CD4-positive, alpha-beta T cell treated with Interleukin-1 beta for 1 hour (primary cell): ENCODE data around the gene HSP90AB1.

ENCODE experiments used
- DNase-seq, 2 donors: peaks; one replicate each; pipeline ENCODE4 v3.0.0-alpha.2; 2020 to 2022

HSP90AB1 gene

GRCh38 chr6:44246663-44247337 lies at the start of gene HSP90AB1:
HSP90AB1 (plus strand) TSS chr6:44247101; CDS start chr6:44248630, 1,529 bp downstream.
- DNase-seq, result peak; percentile 98

DNA sequence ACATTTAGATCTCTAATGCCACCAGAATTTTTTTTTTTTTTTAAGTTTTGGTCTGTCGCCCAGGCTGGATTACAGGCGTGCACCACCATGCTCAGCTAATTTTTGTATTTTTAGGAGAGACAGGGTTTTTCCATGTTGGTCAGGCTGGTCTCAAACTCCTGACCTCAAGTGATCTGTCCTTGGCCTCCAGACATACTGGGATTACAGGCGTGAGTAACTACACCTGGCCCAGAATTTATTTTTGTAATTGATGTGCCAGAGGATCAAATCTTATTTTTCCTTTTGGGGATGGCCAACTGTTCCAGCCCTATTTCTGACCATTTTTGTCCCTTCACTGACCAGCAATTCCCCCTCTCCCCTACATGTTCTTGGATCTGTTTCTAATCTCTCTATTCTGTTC lies 48.2 kb upstream of the HSP90AB1 start:
- DNase-seq, result no peak

DNA sequence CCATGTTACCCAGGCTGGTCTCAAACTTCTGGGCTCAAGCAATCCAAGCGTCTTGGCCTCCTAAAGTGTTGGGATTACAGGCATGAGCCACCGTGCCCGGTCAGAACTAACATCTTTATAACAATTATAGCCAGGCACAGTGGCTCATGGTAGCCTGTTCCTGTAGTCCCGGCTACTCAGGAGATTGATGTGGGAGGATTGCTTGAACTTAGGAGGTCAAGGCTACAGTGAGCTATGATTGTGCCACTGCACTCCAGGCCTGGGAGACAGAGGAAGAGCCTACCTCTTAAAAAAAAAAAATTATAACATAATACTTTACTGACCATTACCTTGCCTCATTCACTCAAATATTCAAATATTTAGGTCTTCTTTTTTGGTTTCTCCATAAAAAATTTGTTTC lies 47.0 kb upstream of the HSP90AB1 start:
- DNase-seq, result no peak

GRCh38 chr6:44201200-44201599 lies 45.7 kb upstream of the HSP90AB1 start:
- no peak for DNase-seq

DNA sequence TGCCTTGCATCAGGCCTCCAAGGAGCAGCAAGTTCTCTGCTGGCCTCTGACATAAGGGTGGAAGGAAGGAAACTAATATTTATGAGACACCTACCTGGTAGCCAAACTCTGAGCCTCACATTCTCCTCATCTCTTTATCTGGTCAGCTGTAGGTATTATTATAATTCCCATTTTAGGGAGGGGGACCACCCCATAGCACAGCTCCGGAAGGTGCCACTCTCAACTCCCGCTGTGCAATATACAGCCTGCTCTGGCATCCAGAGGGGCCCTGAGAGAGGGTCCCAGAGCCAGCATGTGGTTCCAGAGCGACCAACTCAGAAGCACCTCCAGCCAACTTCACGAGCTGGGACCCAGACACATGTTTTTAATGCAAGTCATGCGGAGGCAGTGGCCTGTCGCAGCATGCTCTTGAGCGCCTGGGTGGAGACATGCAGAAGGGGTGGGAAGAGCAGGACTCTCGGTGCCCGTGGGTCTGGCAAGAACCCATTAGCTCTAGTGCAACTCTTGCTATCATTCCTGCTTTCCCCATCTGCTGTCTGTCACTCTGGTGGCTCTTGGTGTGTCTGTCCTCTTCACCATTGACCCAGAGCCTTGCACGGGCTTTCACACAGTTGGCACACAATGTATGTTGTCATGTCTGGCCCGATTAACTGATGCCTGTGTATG lies 45.1 kb upstream of the HSP90AB1 start:
- no peak for DNase-seq

DNA sequence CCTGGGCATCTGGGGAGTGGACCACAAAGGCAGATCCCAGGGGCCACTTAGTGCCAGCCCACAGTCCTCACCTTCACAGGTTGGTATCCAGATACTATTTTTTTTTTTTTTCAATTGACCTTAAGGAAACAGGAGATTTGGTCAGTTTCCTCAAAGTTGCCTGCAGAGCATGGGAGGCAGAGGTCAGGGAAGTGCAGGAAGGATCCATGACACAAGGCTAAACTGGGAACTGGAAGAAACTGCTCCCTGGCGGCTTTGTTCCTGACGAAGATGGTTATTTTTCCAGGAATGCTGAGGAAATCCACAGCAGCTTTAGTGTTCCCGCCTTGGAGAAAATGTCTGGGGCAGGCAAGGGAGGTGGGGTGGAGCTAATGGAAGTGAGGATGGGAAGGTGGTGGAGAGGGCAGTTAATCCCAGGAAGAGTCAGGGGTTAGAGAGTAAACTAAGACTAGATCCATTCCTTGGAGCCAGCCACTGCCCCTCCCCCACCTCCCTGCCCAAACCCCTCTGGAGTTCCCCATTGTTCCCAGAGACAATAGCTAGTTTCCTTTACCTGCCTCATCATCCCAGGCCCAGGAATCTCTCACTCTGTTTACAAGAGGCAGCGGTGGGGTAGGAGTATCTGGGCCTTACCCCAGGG lies 44.4 kb upstream of the HSP90AB1 start:
- DNase-seq, result no peak

GRCh38 chr6:44202972-44203750 lies 43.7 kb upstream of the HSP90AB1 start:
- no peak for DNase-seq

GRCh38 chr6:44203955-44204354 lies 42.9 kb upstream of the HSP90AB1 start:
- no peak for DNase-seq

DNA sequence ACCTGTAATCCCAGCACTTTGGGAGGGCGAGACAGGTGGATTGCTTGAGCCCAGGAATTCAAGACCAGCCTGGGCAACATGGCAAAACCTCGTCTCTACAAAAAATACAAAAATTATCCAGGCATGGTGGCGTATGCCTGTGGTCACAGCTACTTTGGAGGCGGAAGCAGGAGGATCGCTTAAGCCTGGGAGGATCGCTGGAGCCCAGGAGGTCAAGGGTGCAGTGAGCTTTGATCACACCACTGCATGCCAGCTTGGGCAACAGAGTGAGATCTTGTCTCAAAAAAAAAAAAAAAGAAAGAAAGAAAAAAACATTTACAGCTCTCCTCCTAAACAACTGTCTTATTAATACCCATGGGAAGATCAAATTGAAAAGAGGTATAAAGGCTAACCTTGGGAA lies 38.9 kb upstream of the HSP90AB1 start:
- no peak for DNase-seq

GRCh38 chr6:44211284-44211683 lies 35.6 kb upstream of the HSP90AB1 start:
- DNase-seq, result no peak

- no peak for DNase-seq
Measured at GRCh38 chr6:44214307-44214706, 32.6 kb upstream of the HSP90AB1 start.

GRCh38 chr6:44216677-44217331 lies 30.1 kb upstream of the HSP90AB1 start, which contains the start of gene MYMX:
MYMX (plus strand) TSS chr6:44216926; CDS start chr6:44217472, 546 bp downstream.
- DNase-seq, result no peak

DNA sequence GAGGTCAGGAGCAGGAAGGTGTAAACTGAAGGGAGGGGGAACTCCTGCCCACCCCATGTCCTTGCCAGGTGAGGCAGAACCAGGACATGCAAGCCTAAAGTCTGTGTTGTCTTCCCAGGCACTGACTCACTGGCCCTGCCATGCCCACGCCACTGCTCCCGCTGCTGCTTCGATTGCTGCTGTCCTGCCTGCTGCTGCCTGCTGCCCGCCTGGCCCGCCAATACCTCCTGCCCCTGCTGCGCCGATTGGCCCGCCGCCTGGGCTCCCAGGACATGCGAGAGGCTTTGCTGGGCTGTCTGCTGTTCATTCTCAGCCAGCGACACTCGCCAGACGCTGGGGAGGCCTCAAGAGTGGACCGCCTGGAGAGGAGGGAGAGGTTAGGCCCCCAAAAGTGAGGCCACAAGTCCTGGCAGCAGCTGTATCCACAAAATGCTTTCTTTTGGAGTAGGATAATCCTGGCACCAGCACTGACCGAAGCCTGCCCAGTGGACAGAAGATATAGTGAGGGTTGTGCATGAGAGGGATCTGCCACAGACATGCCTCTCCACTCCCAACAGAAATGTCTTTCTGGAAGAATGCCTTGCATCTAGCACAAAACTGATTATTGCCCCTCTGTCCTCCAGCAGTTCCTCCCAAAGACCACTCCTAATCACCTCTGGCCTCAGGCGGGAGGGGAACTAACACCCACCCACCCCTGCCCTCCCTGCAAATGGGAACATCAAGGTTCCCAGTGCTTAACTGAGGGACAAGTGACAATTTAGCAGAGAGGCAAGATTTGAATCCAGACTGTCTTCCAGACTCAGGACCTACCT lies 29.4 kb upstream of the HSP90AB1 start:
- DNase-seq, result no peak

DNA sequence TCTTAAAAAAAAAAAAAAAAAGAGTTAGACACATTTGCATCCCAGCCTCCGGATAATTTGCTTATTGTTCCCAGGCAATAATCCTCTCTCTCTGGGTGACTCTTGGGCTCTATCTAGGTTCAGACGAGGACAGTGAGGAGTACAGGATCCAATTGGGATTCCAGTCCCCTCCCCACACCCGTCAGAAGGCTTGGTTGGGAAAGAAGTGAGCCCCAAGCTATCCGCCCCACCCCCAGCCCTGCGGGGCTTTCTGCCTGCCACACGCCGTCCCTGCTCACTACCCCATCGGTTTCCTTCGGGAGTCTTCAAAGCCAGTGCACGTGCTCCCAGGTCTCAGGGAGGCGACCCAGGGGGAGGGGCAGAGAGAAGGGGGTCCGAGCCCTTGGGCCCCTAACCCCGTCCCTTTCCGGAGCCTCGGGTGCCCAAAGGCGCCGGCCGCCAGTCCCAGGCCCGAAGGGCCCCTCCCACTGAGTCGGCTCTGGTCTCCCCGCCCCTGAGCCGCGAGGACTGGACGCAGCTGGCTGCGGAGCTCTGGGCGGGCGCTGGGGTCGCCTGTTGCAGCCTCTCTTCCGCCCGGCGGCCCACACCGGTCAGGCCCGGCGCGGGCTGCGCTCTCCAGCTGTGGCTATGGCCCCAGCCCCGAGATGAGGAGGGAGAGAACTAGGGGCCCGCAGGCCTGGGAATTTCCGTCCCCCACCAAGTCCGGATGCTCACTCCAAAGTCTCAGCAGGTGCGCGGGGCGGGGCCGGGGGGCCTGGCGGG lies 27.7 kb upstream of the HSP90AB1 start:
- peak; percentile 17 to 40 for DNase-seq

GRCh38 chr6:44219815-44220784 lies 26.8 kb upstream of the HSP90AB1 start:
- DNase-seq, result no peak

- DNase-seq, result no peak
Measured at GRCh38 chr6:44220913-44221290, 26.0 kb upstream of the HSP90AB1 start.

DNA sequence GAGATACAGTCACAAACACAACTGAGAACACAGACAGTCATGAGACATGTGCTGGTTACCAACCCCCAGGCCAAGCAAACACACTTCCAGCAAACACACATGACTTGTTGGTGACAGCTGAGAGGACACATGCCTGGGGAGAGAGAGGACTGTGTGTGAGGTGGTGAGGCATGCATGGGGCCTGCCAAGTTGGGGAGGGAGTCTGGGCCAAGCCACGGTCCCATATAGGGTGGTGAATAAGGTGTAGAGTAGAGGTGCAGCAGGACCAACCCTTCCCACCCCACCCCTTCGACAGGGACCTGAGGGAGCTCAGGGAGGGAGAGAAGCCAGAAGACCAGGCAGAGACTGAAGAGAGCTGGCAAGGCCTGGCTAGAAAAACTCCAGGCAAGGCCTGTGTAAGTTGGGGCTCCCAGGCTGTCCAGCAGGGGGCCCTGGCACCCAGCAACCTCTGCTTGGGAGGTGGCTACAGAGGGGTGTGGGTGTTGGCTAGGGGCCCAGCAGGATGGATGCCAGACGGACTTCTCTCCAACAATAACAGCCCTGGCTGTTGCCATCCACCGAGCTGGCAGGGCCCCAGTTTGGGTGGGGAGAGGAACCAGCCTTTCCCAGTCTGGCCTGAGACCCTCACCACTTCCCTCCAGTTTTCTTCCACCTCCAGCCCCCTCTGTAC lies 25.5 kb upstream of the HSP90AB1 start:
- peak; percentile 80 to 81 for DNase-seq

- DNase-seq, result no peak
Measured at GRCh38 chr6:44221961-44222335, 25.0 kb upstream of the HSP90AB1 start.
